Retina (tissue), 1 donor: ENCODE data around the gene STK24.

Experiments used
- DNase-seq: peaks from one replicate; pipeline ENCODE4 v3.0.0-alpha.2; 2016

STK24 gene

DNA sequence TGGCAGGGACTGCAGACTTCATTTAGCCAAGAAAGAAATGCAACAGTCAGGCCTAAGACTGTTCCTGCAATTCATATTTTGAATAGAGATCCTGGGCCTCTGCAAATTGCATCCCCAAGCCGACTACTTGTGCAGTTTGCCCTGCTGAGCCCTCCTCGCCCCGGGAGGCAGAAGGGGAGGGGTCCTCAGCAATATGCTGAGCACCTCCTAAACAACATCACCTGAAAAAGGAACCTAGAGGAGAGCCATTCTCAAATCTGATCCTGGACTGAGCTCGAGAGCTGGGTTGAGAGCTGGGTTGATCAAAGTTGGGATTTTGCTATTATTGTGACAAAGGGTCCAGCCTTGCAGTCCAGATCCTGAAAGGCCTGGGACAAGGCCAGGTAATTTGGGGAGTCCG lies 129.8 kb downstream of the STK24 start:
- no peak for DNase-seq

- DNase-seq = no peak
Measured at GRCh38 chr13:98446234-98446621, 130.7 kb downstream of the STK24 start.

DNA sequence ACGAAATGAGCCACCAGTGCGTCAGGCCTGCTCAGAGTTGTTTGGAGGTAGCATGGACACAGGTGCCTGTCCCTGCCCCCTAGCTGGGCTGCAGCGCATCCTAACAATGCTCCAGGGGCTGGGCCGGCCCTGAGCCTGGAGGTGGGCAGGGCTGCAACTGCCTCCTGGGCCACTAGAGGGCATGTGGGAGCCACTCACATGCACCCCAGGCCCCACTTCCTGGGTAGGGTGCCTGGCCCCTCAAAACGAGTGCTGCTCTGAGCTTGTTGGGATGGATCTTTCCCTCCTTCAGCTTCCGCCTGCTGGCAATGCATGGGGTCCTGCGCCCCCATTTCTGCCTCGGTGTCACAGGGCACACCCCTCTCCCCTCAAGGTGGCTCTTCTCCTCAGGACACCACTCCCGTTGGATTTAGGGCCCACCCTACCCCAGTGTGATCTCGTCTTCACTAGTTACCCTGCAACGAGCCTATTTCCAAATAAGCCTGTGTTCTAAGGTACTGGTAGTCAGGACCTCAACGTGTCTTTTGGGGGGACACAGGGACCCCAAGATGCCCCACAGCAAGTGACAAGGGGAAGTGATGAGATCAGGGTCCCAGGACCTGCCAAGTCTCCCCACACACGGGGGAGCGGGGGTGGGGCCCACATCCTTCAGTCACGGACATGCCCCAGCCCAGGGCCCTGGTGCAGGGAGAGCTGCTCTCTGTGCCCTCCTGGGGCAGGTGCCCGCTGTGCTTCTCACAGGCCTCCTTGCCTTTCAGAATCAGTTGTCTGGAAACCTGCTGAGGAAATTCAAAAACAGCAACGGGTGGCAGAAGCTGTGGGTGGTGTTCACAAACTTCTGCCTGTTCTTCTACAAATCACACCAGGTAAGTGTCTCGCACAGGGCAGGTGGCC lies 131.3 kb downstream of the STK24 start:
- DNase-seq = peak; percentile 83

- no peak for DNase-seq
Measured at GRCh38 chr13:98444381-98444780, 132.5 kb downstream of the STK24 start.

DNA sequence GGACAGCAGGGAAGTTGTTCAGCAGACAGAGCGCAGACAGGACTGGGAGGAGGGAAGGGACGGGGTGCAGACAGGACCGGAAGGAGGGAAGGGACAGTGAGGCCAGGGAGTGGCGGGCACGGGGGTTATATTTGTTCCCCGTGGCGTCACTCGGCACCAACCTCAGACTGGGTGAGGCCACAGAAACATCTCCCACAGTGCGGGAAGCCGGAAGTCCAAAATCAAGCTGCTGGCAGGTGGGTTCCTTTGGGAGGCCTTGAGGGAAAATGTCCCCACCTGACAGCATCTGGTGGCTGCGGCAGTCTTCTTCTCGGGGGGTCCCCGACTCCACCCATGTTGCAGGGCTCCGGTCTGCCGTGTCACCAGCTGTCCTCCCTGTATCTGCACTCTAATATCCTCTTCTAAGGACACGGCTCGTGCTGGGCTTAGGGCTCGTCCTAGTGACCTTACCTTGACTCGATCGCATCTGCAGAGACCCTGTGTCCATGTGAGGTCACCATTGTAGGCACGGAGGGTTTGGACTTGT lies 133.0 kb downstream of the STK24 start:
- no peak for DNase-seq

DNA sequence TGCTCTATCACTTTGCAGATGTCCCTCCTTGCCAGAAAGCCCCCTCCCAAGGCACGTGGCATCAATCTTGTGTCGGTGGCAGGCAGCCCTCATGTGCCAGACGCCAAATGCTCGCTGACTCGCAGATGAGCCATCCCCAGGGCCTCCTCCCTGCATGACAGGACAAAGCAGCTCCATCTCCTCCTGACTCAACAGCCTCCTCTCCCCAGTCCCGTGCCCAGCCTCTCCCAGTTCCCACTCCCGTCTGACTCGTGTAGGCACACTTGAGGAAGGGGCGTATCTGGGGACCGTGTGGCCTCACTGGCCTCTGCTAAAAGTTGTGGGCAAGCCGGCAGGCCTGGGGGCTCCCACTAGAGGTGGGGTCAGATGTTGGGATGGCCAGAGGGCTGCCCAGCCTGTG lies 133.6 kb downstream of the STK24 start:
- no peak for DNase-seq

GRCh38 chr13:98442391-98443230 lies 134.3 kb downstream of the STK24 start:
- no peak for DNase-seq

DNA sequence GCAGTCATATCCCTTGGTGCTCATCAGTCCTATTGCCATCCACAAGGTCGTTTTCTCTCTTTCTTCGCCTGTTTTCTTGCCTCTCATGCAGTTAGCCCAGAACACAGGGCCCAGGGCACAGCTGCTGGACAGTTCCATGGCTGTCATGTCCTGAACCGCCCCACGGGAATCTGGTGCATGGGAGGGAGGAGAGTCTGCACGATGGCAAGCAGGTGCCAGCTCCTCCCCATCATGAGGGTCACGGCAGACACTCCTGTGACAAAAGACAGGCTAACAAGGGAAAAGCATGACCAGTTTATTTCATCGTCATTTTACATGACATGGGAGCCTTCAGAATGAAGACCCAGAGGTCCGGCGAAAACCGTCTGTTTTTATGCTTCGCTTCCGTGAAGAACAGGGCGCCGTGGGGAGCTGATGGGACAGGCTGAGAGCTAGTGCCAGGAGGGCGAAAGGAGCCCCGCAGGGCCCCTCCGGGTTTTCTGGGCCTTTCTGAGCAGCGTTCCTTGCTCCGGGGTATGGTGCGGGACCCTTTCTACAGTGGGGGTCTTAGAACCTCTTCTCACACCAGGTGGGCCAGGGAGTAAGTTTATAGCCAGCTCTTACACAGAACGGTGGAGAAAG lies 135.7 kb downstream of the STK24 start:
- no peak for DNase-seq

- DNase-seq = no peak
Measured at GRCh38 chr13:98440390-98441055, 136.4 kb downstream of the STK24 start.

DNA sequence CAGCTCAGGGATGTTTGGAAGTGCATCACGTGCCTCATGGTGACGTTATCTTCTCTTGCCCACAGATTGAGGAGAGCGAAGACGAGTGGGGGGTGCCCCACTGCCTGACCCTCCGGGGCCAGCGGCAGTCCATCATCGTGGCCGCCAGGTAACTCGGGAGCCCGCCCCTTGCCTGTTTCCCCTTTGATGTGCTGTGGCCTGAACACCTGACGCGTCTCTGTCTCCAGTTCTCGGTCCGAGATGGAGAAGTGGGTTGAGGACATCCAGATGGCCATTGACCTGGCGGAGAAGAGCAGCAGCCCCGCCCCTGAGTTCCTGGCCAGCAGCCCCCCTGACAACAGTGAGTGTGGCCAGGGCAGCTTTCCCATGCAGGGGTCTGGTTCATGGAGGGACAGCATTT lies 137.0 kb downstream of the STK24 start:
- no peak for DNase-seq

GRCh38 chr13:98439126-98439828 lies 137.6 kb downstream of the STK24 start:
- DNase-seq = no peak

DNA sequence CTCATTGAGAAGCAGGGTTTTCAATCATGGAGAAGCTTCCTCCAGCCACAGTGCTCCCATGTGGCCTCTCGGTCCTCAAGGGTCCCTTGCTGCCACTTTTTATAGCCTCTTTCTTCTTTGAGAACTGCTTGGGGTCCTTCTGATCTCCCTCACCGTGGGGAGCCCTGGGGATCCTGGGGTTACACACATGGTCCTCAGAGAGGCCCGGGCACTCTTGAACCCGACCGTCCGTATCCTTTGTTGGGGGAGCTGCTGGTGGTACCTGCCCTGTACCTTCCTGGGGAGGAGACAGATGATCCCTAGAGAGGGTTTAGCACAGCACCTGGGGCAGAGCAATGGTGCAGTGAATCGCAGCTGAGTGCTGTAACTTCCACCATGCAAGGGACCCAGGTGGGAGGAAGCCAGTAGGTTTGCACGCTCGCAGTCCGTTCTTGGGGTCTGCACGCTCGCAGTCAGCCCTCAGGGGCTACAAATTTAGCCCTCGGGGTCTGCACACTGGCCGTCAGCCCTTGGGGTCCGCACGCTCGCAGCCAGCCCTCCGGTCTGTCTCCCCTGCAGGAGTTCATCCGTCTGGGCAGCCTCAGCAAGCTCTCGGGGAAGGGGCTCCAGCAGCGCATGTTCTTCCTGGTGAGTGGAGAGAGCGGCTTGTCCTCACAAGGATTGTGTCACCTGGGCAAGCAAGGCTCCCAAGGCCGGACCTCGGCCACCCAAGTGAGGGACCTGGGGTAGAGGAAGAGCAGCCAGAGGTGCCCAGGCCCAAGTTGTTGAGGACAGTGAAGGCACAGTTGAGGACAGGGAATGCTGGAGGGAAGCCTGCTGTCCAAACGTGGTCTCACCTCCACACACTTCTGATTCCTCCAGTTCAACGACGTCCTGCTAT lies 138.4 kb downstream of the STK24 start:
- no peak for DNase-seq

- peak; percentile 67 for DNase-seq
Measured at GRCh38 chr13:98436233-98436910, 140.5 kb downstream of the STK24 start.

DNA sequence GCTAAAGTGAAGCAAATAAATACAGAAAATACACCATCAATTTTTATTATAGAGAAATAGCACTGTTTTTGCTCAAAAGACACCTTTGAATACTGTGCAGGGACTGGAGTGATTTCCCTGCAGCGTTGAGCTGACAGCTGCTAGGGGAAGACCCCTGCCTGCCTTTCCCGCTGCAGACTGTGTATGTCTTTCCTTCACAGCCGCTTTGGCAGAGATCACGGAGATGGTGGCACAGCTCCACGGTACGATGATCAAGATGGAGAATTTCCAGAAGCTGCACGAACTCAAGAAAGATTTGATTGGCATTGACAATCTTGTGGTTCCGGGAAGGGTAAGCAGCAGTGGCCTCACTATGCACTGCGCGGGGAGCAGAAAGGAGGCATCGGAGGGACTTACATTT lies 141.5 kb downstream of the STK24 start:
- DNase-seq = no peak

- no peak for DNase-seq
Measured at GRCh38 chr13:98434060-98434459, 142.8 kb downstream of the STK24 start.

- DNase-seq = no peak
Measured at GRCh38 chr13:98433654-98434053, 143.3 kb downstream of the STK24 start.

DNA sequence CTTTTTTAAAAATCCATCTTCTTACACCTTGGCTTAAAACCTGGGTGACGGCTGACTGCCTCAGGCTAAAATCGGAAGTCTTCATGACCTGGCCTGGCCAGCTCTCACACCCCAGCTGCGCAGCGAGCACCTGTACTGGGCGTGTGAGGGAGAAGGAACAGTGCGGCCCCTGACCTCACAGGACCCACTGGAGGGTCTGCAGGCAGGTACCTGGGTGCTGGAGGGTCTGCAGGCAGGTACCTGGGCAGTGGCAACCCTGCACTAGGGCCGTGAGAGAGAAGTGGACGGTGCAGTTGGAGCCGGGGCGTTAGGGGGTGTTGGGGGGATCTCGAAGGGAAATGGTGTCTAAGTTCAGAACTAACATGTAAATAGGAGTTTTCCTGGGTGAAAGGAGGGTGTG lies 144.3 kb downstream of the STK24 start:
- DNase-seq = no peak

DNA sequence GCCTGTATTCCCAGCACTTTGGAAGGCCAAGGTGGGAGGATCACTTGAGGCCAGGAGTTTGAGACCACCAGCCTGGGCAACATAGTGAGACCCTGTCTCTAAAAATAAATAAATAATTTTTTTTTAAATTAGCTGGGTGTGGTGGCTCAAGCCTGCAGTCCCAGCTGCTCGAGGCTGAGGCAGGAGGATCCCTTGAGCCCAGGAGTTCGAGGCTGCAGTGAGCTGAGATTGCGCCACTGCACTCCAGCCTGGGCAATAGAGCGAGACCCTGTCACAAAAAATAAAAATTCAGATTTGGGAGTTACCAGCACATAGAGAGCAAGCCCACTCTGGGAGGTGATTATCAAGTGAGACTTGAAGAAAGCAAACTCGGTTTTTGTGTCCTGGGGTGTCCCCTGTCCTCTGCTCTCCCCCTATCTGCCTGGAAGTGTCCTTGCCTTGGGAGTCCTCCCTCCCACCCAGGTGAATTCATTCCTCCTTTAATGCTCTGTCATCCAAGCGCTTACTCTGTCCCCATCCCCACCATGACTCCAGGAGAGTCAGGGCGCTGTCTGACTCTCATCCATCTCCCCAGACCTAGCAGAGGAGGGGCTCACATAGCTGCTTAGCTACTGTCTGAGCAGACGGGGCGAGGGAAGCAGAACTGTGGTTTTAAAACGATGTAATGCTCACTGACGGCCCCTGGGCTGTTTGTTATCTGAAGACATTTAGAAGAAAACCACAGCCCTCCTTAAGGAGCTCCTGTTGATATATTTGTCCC lies 146.8 kb downstream of the STK24 start:
- DNase-seq = no peak

- no peak for DNase-seq
Measured at GRCh38 chr13:98429531-98429930, 147.4 kb downstream of the STK24 start.

- no peak for DNase-seq
Measured at GRCh38 chr13:98429081-98429480, 147.8 kb downstream of the STK24 start.
